ENCODE measurements around the gene TUBA3D. TPM values are rescaled to one million over a fixed set of nuclear protein-coding genes. Genes with fewer than 3 reads are reported as not detected.
"Not testable (repeated sequence)": the region's sequence is repeated elsewhere in the genome, so short reads cannot be mapped to it uniquely, and the experiment has no call there.

Gene TUBA3D
- polyA plus RNA-seq, 1 of the 3 experiments (the other 2 are of a cell fraction) = not detected

DNA sequence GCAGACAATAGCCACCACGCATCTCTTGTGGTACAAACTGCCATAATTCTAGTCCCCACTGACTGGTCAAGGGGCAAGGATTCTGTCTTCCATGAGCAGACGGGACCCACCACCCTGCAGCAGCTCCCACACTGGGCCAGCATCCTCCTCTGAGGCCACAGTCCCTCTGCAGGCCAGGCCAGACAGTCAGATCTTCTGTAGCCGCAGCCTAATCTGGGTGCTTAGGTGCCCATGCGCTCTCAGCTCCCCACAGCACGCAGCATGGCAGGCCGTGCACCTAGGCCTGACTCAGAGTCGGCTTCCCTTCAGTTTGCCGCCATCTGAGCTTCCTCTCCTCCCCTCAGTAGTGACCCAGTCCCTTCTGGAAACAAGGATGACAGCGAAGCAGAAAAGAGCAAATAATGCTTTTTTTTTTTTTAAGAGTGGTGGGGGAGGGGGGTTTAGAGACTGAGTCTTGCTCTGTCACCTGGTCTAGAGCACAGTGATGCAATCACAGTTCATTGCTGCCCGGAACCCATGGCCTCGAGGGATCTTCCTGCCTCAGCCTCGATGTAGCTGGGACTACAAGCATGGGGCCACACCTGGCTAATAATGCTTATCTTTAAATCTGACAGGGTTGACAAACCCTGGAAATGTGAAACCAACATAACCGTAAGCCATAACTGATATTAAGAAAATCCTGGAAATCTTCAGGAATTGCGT, 10.4 kb downstream of the TUBA3D start:
- H3K4me1 ChIP-seq (ENCODE audit: control insufficient read depth in 1 of 2, insufficient read depth in 2 of 2, low read depth in 1 of 2, low read length in 1 of 2); H3K4me3 ChIP-seq (ENCODE audit: low read depth in 2 of 2, low read length in 1 of 2); H2AFZ ChIP-seq (ENCODE audit: low read depth); DNase-seq; H3K27me3 ChIP-seq (ENCODE audit: insufficient read depth); H3F3A ChIP-seq (replicated peaks; ENCODE audit: insufficient read depth); H3K4me2 ChIP-seq; CTCF ChIA-PET; H3K9me2 ChIP-seq; H3K9ac ChIP-seq; H3K36me3 ChIP-seq (replicated peaks in 1 of 2; ENCODE audit: control insufficient read depth in 1 of 2, insufficient read depth in 2 of 2, low read length in 1 of 2); H3K9me3 ChIP-seq; POLR2A ChIA-PET; H3K27ac ChIP-seq (ENCODE audit: low read depth in 2 of 2, low read length in 1 of 2); H4K20me1 ChIP-seq (ENCODE audit: insufficient read depth): not testable (repeated sequence)
- WGBS (ENCODE audit: low lambda C conversion rate) = 84% methylated on average over 13 of the region's 14 CpGs
- peaks cover 11% of the 10 kb centered on the region; the same call in 1 of the 2 replicates for H3K79me2 ChIP-seq (ENCODE audit: insufficient read depth)

GRCh38 chr2:131488306-131489205, 12.6 kb downstream of the TUBA3D start:
- Histone ChIP-seq H3K36me3 (replicated peaks in 1 of 2; ENCODE audit: control insufficient read depth in 1 of 2, insufficient read depth in 2 of 2, low read length in 1 of 2) (no peaks in the 10 kb centered on the region), H3K9ac (no peak overlapping the region), H3K9me3 (no peaks in the 10 kb centered on the region), H3K4me1 (ENCODE audit: control insufficient read depth in 1 of 2, insufficient read depth in 2 of 2, low read depth in 1 of 2, low read length in 1 of 2) (peaks cover 0 to 11% of the 10 kb centered on the region in 2 experiments; a peak in 1 of 4 replicates), H3K4me3 (ENCODE audit: low read depth in 2 of 2, low read length in 1 of 2) (no peak overlapping the region), H3K9me2 (no peaks in the 10 kb centered on the region), H3F3A (replicated peaks; ENCODE audit: insufficient read depth) (no peaks in the 10 kb centered on the region), H2AFZ (ENCODE audit: low read depth) (no peak overlapping the region), H3K27ac (ENCODE audit: low read depth in 2 of 2, low read length in 1 of 2) (no peak overlapping the region; a peak in 1 of 4 replicates), H3K27me3 (ENCODE audit: insufficient read depth) (no peaks in the 10 kb centered on the region), H4K20me1 (ENCODE audit: insufficient read depth) (no peaks in the 10 kb centered on the region), H3K79me2 (ENCODE audit: insufficient read depth) (peaks cover 22% of the 10 kb centered on the region), H3K4me2 (no peak overlapping the region)
- DNase-seq = no peak
- POLR2A ChIA-PET = interaction anchor here (0.7 kb wide), 1 partner anchor 1304 kb away, joined by 3 read pairs; no protein-coding TSS in a partner anchor
- 0 out of 2 replicates have a peak, but pooled peaks have one; percentile 33 for TF ChIP-seq REST (IDR thresholded peaks at IDR 0.05; ENCODE audit: low read depth, low read length)
- no peak for TF ChIP-seq NFIC (IDR thresholded peaks at IDR 0.05; ENCODE audit: borderline replicate concordance)
- TF ChIP-seq FOXJ3 (CRISPR knock-in tag; IDR thresholded peaks at IDR 0.05) = no peak
- CTCF ChIA-PET = interaction anchor here (1.4 kb wide), 1 partner anchor 75 kb away, joined by 3 read pairs; no protein-coding TSS in a partner anchor
- WGBS (ENCODE audit: low lambda C conversion rate) = 82% methylated on average over 10 of the region's 14 CpGs

DNA sequence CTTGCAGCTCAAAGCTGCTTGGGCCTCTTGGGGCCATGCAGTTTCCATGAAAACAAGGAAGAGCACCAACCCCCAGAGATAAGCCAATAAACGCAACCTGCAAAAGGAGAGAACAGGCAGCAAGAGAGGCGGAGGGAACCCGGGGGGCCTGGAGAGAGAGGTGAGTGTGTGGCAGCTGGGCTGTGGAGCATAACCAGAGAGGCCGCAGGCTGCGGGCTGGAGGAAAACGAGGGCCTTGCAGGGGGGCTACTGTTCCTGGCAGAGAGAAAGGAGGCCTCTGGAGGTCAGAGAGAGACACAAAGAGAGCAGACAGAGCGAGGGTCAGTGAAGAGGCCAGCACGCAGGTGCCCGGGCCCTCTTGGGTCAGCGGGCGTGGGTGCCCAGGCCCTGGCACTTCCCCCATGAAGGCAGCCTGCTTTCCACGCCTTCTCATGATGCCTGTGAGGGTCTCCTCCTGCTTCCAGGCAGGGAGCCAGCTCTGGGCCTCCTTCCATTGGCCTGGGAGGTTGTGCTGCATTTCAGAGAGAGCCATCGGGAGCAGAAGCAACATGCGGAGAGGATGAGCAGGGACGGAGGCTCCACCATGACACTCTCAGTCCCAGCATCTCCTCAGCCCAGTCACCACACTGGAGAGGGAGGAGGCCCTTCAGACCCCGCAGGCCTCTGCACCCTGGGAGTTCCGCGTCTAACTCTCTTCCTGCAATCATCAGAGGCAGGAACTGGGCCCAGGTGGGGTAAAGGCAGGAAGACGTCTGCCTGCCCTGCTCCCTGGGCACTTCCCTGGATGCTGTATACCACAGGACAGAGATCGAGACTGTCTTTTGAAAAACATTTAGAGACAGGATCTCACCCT, 14.9 kb downstream of the TUBA3D start:
- CTCF ChIA-PET = interaction anchor here (2.8 kb wide), 1 partner anchor 77 kb away, joined by 18 read pairs; no protein-coding TSS in a partner anchor
- H3K9ac ChIP-seq = peak overlapping the region; percentile 61

GRCh38 chr2:131491469-131491836, 15.5 kb downstream of the TUBA3D start:
- H3K9me2 ChIP-seq; H2AFZ ChIP-seq (ENCODE audit: low read depth); H3F3A ChIP-seq (replicated peaks; ENCODE audit: insufficient read depth); POLR2A ChIA-PET; H3K9me3 ChIP-seq; H4K20me1 ChIP-seq (ENCODE audit: insufficient read depth); H3K27me3 ChIP-seq (ENCODE audit: insufficient read depth); H3K36me3 ChIP-seq (replicated peaks in 1 of 2; ENCODE audit: control insufficient read depth in 1 of 2, insufficient read depth in 2 of 2, low read length in 1 of 2); DNase-seq: not testable (repeated sequence)
- peak overlapping the region; percentile 70 for H3K4me2 ChIP-seq
- H3K27ac ChIP-seq (ENCODE audit: low read depth in 2 of 2, low read length in 1 of 2) = peak overlapping the region in 1 of 2 experiments; percentile 75; a peak in 2 of 4 replicates
- H3K9ac ChIP-seq = peak overlapping the region; percentile 61
- H3K4me1 ChIP-seq (ENCODE audit: control insufficient read depth in 1 of 2, insufficient read depth in 2 of 2, low read depth in 1 of 2, low read length in 1 of 2) = peaks cover 6 to 15% of the 10 kb centered on the region in 2 experiments; a peak in 2 of 4 replicates
- WGBS (ENCODE audit: low lambda C conversion rate) = 41% methylated on average over 9 of the region's 22 CpGs
- peak overlapping the region; percentile 37 to 49; a peak in 3 of 4 replicates for H3K4me3 ChIP-seq (ENCODE audit: low read depth in 2 of 2, low read length in 1 of 2)
- CTCF ChIA-PET = interaction anchor here (0.6 to 5.1 kb wide), 14 partner anchors 11 to 348 kb away, joined by 3 to 36 read pairs (median 4); partner anchors contain the start of gene CCDC74A
- H3K79me2 ChIP-seq (ENCODE audit: insufficient read depth) = peaks cover 51% of the 10 kb centered on the region

More for the DNA sequence above, 14.9 kb downstream of the TUBA3D start:
- H3K27ac ChIP-seq (ENCODE audit: low read depth in 2 of 2, low read length in 1 of 2) = peak overlapping the region in 1 of 2 experiments; percentile 75; a peak in 2 of 4 replicates
- WGBS (ENCODE audit: low lambda C conversion rate) = 81% methylated on average over 20 of the region's 20 CpGs
- POLR2A ChIA-PET; H2AFZ ChIP-seq (ENCODE audit: low read depth); H3K36me3 ChIP-seq (replicated peaks in 1 of 2; ENCODE audit: control insufficient read depth in 1 of 2, insufficient read depth in 2 of 2, low read length in 1 of 2); H3K27me3 ChIP-seq (ENCODE audit: insufficient read depth); H3K9me2 ChIP-seq; H3K9me3 ChIP-seq; H3F3A ChIP-seq (replicated peaks; ENCODE audit: insufficient read depth); H4K20me1 ChIP-seq (ENCODE audit: insufficient read depth): not testable (repeated sequence)
- H3K79me2 ChIP-seq (ENCODE audit: insufficient read depth) = peaks cover 45% of the 10 kb centered on the region
- H3K4me2 ChIP-seq = peak overlapping the region; percentile 70
- peak; percentile 36 for DNase-seq
- peaks cover 6 to 15% of the 10 kb centered on the region in 2 experiments; a peak in 2 of 4 replicates for H3K4me1 ChIP-seq (ENCODE audit: control insufficient read depth in 1 of 2, insufficient read depth in 2 of 2, low read depth in 1 of 2, low read length in 1 of 2)
- peak overlapping the region; percentile 37 to 49; a peak in 3 of 4 replicates for H3K4me3 ChIP-seq (ENCODE audit: low read depth in 2 of 2, low read length in 1 of 2)

Data from SK-N-SH (cell line).